Embryonic facial prominence (tissue), 1 donor: ENCODE results near the gene NAT9.

Experiments used
- DNase-seq: peaks from one replicate; pipeline ENCODE4 v3.0.0-alpha.2; 2016; ENCODE audit errors: extremely low spot score

NAT9 gene

DNA sequence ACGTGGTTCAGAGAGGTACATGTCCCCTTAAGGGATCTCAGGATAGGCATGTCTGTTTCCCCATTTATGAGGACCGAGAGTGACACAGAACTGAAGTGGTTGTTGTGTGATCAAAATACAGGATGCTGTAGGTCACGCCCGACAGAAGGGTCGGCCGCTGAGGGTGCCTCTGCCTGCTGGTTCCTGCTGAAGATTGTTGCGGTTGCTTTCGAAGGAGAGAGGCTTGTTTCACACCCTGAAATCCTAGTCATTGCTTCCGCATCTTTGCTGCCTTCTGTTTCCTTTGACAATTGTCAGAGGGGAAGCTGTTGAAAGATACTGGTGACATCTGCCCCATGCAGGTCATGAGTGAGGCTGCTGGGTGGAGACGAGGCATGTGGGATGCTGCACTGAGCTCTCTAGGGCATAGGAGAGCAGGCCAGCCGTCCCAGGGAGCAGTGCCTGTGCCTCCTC is 3.8 kb upstream of the NAT9 start:
- no peak for DNase-seq

DNA sequence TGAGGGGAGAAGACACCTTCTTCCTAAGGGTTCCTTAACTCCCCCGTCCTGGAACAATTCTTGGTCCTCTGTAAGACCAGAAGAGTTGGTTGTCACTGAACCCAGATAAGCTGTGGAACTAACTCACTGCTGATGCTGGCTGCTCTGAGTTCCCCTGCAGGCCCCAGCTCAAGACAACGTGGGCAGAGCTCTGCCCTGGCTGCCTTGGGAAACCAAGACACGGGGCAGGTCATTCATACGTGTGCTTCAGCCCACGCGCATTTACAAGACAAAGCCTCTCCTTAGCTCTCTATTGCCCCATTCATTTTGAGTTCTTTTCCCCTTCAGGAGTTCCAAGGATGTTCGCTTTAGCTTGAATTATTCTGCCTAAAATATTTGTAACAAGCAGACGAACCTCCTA is 3.4 kb upstream of the NAT9 start:
- no peak for DNase-seq

- DNase-seq, result no peak
Observed at GRCh38 chr17:74778960-74779359, 2.8 kb upstream of the NAT9 start.

DNA sequence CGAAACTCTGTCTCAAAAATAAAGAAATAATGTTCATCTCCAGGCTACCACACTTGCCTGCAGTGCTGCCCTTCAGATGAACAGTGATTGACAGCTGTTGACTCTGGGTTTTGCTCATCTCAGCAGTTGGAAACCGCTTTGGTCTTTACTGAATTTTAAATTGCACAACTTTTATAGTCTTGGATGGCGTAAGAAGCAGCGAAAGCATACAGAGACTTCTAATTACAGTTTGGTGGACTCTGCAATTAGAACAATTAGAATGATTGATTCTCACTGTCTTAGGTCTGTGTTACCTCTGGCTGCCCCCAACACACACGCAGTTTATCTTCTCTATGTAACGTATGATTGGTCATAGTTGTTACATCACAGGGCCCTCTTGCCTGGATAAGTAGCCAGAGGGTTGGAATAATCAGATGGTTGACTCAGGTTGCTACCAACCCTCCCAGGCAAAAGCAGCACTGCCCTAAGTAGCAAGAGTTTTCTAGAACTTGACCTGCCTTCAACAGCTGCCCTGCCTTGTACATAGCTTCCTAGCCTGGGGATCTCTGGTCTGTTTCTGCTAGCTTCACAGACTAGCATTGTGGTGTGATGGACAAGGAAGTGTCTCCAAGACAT is 1.9 kb upstream of the NAT9 start:
- DNase-seq, result no peak

- no peak for DNase-seq
Observed at GRCh38 chr17:74776990-74777389, 845 bp upstream of the NAT9 start.

DNA sequence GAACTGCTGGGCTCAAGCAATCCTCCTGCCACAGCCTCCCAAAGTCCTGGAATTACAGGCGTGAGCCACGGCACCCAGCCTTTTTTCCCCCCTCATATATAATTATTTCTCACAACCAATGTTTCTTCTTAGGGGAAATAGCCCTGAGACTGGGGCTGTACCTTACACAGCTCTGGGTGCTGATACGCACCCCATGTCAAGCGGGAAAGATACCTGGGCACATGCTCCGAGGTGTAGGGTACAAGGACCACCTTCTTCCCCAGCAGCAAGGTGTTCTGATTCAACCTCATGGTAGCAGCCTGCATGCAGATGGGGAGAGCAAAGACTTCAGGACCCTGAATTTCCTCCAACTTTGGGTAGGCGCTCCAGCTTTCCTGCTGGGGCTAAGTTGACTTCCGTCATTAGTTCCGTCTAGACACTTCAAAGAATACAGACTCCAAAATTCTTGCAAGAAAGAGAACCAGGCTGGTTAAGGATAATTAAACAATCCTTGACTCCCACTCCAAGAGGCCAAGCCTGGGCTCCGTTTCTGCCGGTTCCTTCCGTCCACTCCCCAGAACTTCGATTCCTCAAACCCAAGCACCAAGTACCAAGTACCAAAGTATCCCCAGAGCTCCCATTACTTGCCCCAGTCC is 619 bp downstream of the NAT9 start:
- no peak for DNase-seq

- DNase-seq, result no peak
Observed at GRCh38 chr17:74773871-74774286, 2.3 kb downstream of the NAT9 start.

GRCh38 chr17:74773414-74773813 is 2.7 kb downstream of the NAT9 start:
- DNase-seq, result no peak

- DNase-seq, result no peak
Observed at GRCh38 chr17:74772053-74772452, 4.1 kb downstream of the NAT9 start.

DNA sequence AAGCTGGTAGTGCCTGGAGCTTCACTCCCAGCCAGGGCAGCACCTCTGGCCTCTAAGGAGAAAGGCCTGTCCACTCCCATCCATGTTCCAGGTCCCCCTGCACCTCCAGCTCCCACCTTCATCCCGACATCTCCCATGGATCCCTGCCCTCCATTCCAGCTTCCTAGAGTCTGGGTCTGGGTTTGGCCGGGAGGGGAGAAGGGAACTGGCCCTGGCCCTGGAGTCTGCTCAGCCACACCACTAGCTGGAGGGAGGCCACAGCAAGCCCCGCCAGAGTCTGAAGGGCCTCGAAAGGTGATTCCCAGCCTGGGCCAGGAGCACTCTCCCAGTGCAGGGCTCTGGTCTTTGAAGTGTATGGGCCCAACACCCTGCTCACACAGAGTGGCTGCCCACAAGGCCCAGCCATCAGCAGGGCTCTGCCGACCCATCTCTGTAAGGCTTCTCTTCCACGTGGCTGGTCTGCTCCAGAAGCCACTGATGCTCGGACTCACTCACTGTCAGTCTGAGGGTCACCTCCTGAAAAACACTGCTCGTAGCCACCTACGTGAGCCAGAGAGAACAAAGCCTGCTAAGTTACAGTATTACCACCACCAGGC is 4.7 kb downstream of the NAT9 start:
- DNase-seq, result no peak

DNA sequence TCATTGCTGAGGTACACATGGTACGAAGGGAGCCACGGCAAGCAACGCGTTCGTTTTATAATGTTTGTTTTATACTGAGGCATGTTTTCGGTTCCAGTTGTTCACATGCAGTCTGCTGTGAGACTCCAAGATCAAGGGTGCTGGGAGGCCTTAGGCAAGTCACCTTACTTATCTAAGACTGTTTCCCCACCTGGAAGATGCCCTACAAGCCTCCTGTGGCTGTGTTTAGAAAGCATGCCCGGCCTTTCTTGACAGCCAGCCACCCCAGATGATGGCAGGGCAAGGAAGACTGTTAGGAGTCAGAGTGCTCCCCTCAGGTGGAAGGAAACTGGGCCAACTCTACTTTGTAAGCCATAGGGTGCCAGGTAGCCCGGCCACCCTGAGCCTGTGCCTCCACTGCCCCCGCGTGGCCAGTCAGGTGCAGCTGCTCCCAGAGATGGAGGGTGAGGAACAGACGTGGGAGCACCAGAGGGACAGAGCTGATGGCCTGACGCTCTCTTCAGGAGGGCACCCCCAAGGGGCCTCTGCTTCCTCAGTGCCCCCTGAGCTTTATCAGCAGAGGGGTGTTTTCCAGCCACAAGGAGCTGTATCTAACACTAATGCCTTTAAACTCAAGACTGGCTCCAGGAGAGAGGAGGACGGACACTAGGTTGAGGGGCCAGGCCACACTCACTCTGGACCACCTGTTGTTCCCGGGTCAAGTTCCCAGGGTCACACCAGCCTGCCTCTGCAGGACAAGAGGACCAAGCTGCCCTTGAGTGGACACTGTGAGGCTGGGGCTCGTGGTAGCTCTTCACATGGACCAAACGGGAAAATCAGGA is 5.4 kb downstream of the NAT9 start:
- no peak for DNase-seq

GRCh38 chr17:74769856-74770497 is 6.2 kb downstream of the NAT9 start:
- no peak for DNase-seq

DNA sequence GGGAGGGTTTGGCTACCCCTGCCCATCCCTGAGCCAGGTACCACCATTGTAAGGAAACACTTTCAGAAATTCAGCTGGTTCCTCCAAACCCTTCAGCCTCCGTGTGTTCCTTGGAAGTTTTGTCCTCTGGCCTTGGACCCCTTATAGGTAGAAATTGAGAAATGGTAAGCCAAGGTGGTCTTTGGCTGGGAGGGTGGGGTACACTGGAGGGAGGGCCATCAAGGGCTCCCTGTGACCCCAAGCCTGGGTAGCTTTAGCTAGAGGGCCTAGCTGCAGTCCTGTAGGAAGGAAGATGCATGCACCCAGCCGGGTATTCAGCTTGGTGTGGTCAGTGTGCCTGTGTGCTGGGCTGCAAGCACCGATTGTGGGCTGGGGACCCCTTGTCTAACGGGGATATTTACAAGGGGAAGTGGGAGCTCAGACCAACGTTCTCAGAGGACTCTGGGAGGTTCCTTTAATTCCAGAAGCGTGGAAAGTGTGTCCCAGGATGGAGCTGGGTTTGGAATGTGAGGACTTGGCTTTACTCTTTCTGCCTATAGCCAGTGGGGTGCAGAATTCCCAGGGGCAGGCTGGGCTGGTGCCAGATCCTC is 6.8 kb downstream of the NAT9 start:
- DNase-seq, result no peak

DNA sequence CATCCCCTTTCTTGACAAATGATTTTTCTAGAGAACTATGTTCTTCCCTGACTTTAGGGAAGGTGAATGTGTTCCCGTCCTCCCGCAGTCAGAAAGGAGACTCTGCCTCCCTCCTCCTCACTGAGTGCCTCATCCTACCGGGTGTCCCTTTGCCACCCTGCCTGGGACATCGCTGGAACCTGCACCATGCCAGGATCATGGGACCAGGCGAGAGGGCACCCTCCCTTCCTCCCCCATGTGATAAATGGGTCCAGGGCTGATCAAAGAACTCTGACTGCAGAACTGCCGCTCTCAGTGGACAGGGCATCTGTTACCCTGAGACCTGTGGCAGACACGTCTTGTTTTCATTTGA is 7.4 kb downstream of the NAT9 start:
- DNase-seq, result no peak

GRCh38 chr17:74768069-74768762 is 7.9 kb downstream of the NAT9 start:
- DNase-seq, result no peak

DNA sequence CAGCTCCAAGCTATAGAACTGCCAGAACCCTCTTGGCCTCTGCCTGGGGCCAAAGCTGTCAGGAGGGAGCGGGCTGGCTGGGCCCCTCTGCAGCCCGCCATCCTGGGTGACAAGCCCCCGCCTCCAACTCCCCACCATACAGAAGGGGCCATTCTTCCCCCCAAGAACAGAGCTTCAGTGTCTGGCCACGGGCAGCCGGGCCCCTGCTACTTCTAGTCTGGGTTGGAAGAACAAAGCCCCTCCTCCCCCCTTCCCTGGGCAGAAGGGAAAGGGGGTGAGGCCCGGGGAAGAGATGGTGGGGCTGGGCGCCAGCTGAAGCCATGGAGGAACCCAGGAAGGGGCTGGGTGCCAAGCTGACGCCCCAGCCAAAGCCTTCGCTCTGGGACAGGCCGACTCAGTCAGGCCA is 9.0 kb downstream of the NAT9 start:
- no peak for DNase-seq

DNA sequence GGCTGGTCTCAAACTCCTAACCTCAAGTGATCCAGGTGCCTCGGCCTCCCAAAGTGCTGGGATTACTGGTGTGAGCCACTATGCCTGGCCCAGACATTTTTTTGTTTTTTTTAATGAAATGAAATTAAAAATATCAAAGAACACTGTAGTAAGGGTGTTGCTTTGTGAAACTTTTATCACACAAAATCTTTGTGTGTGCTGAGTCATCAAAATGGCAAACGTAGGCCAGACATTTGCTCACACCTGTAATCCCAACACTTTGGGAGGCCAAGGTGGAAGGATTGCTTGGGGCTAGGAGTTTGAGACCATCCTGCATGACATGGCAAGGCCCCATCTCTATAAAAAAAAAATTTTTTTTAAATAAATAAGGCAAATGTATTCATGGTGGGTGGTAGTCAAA is 9.7 kb downstream of the NAT9 start:
- no peak for DNase-seq

DNA sequence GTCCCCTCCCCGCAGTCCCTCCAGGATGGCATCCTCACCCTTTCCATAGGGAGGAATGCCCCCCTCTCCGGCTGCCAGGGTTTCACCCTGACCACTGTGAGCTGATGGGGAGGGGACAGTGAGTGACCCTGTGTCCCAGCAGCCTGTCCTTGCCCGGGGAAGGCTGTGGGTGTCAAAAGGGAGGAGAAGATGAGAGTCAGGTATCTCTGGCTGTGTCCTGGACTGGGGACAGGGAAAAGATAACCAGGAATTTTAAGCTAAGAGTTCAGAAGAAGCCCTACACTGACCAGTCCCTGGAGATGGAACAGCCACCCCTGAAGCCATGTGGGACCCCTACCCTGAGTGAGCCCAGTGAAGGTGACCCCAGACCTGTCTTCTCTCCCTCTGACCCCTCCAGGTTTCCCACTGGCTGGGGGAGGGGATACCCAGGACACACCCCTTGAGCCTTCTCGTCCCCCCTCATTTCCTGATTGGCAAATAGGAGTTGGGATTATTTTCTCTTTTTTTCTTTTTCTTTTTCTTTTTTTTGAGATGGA is 11.3 kb downstream of the NAT9 start:
- DNase-seq, result no peak

DNA sequence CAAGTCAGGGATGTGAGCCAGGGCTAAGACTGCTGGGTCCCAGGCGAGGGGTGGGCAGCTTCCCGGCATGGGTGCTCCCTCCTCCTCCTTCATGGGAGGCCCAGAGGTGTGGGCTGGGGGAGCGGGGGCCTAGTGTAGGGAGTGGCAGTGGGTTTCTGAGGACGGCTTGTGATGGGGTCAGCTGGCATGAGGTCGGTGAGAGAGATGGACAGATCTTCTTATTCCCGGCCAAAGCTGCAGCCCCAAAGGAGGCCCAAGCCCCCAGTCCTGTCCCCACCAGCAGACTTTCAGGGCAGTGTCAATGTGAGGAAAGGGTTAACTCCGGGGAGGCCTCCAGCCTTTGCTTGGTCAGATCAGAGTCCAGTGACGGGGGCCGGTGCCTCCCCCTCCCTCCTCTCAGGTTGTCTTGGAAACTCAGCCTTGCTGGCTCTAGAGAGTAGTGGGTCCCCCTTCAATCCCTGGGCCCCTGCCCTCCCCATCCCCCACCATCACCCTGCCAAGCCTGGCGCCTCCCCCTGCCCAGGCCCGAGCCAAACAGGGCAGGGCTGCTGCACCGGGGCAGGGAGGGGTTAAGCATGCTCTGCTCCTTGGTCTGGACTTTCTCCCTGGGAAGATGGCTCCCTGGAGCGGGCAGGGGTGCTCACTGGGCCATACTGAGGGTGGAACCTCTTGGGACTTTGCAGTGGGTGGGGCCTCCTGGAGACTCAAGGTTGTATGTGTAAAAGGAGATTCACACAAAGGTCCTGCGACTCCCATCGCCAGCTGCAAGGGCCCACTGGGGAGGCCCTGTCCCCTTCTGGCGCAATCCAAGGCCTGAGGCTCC is 12.4 kb downstream of the NAT9 start:
- DNase-seq, result no peak

GRCh38 chr17:74761931-74762330 is 14.2 kb downstream of the NAT9 start:
- no peak for DNase-seq
